Right renal cortex interstitium (tissue), 3 donors: Measurements from ENCODE around the gene KDM6B. TPM values are rescaled to one million over a fixed set of nuclear protein-coding genes. Genes with fewer than 3 reads are reported as not detected.

Experiments used
- DNase-seq, 3 donors: peaks; one replicate each; pipeline ENCODE4 v3.0.0-alpha.2; 2013; ENCODE audit warnings: low read depth in 3 of 3, low spot score in 2 of 3
- polyA plus RNA-seq, 3 donors: library from polyadenylated mRNA; unstranded; fragments of 120-200 nt; gene quantifications; one replicate each; pipeline ENCODE4 v1.2.1, GENCODE V29; 2013; ENCODE audit not compliant: insufficient read length in 3 of 3

The KDM6B gene
- polyA plus RNA-seq, 3 donors, result 15.3 to 18.3 (median 17.9) TPM

DNA sequence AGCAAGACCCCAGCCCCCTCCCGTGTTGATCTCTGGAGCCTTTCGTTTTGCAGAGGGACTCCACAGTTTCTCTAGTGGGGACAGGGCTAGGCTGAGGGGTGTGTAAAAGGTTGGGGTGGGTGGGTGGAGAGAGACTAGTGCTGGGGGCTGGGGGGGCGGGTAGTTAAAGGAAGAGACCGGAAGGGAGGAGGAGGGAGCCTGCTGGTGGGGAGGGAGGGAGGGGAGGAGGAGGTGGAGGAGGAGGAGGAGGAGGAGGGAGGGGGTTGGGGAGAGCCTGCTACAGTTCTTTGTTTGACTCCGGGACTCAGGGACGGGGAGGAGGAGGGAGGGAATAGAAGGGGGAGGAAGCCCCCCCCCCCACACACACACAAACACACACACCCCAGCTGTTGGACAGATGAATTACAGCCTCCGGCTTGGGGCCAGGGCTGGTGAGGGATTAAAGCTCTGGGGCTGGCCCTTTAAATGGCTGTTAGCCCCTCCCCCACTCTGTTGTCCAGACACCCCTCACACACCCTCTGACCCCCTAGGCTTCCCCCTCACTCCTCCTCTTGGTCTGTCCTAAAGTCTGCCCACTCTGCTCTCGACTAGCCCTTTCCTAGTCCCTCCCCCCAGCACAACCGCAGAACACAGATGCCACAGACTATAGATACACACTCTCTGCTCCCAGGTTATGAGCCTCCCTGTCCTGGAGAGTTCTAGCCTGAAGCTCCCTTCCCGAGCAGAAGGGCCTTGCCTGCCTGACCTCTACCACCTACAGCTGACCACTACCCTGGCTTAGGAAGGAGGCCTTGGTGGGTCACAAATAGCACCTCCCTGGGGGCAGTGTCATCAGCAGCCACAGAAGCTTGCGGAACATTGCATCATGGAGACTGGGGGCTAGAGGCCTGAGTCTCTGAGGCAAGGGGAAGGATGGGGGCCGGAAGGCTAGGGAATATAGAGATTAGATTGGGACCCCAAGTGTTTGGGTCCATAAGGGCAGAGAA is 4.4 kb downstream of the KDM6B start:
- DNase-seq, result peak in 1 of 3 donors; percentile 51

- DNase-seq, result no peak
Observed at GRCh38 chr17:7839190-7839875, 5.3 kb downstream of the KDM6B start.

- no peak for DNase-seq
Observed at GRCh38 chr17:7839876-7840261, 5.9 kb downstream of the KDM6B start.

- DNase-seq, result no peak
Observed at GRCh38 chr17:7840441-7840840, 6.4 kb downstream of the KDM6B start.

DNA sequence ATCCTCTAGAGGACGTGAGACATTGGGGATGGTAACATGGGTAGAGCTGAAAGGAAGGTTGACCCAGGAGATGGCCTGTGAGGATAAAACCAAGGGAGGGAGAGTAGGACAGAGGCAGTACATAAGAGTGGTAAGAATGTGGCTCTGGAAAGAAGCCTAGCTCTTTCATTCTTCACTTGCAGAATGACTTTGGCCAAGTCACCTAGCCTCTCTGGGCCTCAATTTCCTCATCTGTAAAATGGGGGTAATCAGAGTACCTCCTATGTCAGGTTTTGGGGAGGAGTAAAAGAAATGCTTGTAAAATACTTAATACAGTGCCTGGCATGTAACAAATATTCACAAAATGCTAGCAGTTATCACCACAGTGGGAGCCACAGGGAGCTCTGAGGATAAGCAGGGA is 6.9 kb downstream of the KDM6B start:
- no peak for DNase-seq

DNA sequence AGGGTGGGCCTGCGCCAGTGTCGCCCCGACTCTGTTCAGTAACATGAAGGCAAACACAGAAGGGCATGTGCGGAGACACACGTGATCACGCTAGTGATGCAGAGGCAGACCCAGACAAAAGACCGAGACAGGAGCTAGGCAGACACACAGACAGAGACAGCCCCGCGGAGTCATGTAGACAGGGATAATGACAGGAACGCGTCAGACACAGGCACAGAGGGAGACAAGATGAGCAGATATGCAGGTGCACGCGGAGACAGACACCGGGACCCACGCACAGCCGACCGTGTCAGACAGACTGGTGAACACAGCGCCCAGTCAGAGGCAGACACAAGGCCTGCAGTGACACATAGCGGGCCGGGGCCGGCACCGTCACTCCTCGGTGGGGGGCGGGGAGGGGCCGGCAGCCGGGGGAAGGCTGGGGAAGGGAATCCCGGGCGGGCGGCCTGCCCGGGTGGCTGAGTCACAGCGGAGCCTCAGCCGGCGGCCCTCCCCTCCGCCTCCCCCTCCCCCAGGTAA is 7.4 kb downstream of the KDM6B start:
- DNase-seq, result peak in 1 of 3 donors; percentile 32

GRCh38 chr17:7841915-7842379 is 7.9 kb downstream of the KDM6B start:
- peak in 1 of 3 donors; percentile 88 for DNase-seq

DNA sequence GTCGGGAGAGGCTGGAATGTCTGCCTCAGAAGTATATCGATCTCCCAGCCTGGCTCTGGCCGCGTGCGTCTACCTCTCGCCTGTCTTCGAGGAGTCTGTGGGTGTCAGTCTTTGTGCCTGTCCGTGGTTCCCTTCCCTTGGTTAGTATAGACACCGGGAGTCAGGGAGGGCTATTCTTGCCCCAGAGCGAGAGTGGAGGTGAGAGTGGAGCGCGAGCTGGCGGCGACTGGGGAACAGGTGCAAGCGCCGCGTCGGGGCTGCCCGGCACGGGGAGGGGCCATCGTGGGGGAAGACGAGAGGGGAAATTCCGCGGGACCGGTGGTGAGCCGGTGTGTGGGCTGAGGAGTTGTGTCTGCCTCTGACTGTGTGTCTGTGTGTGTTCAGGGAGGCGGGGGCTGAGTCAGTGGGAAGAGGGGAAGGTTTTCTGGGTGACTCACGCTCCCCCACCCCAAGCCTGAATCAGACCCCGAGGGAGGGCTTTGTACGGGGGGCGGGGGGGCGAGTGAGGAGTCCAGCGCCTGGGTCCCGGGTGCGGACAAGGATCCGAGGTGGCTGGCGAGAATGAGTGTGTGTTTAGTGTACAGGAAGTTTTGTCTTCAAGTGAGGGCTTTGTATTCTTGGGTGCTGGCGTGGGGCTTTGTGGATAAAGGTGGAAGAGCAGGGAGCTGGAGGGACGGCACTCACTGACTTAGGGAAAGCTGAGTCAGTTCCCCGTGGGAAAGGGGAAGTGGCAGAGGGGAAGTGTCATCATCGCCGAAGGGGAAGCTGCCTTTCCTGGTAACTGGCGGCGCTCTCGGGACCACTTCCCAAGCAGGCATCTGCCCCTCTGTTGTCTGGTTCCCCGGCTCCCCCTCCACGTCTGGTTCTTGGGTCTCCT is 8.6 kb downstream of the KDM6B start:
- peak in 1 of 3 donors; percentile 16 for DNase-seq

DNA sequence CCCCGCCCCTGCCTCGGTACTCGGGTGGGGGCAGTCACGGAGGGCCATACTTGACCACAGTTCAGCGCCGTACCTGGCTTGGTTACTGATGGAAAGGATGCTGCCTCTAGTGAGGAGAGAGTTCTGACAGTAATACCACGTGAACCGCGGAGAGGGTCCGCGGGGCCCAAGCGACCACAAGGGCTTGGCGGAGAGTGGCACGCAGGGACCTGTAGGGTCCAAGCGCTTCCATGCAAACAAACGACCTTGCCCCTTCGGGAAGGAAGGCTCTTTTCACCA is 9.2 kb downstream of the KDM6B start:
- peak in 1 of 3 donors; percentile 18 for DNase-seq

GRCh38 chr17:7843536-7844291 is 9.7 kb downstream of the KDM6B start:
- peak in 1 of 3 donors; percentile 70 for DNase-seq

GRCh38 chr17:7844292-7845154 is 10.5 kb downstream of the KDM6B start:
- DNase-seq, result peak in 1 of 3 donors; percentile 88

- DNase-seq, result no peak
Observed at GRCh38 chr17:7845359-7846062, 11.5 kb downstream of the KDM6B start.

GRCh38 chr17:7846063-7846735 is 12.2 kb downstream of the KDM6B start:
- DNase-seq, result no peak

DNA sequence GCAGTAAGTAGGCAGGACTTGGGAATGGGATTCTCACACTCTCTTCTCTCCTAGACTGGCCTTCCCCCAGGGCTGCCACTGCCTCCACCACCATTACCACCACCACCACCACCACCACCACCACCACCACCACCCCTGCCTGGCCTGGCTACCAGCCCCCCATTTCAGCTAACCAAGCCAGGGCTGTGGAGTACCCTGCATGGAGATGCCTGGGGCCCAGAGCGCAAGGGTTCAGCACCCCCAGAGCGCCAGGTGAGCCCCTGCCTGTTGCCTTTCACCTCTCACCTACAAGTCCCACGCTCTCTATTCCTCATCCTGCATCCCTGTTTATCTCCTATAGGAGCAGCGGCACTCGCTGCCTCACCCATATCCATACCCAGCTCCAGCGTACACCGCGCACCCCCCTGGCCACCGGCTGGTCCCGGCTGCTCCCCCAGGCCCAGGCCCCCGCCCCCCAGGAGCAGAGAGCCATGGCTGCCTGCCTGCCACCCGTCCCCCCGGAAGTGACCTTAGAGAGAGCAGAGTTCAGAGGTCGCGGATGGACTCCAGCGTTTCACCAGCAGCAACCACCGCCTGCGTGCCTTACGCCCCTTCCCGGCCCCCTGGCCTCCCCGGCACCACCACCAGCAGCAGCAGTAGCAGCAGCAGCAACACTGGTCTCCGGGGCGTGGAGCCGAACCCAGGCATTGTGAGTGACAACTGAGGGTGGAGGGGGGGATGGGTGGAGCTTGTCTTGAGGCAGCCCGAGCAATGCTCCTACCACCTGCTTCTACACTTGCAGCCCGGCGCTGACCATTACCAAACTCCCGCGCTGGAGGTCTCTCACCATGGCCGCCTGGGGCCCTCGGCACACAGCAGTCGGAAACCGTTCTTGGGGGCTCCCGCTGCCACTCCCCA is 13.0 kb downstream of the KDM6B start:
- DNase-seq, result no peak

DNA sequence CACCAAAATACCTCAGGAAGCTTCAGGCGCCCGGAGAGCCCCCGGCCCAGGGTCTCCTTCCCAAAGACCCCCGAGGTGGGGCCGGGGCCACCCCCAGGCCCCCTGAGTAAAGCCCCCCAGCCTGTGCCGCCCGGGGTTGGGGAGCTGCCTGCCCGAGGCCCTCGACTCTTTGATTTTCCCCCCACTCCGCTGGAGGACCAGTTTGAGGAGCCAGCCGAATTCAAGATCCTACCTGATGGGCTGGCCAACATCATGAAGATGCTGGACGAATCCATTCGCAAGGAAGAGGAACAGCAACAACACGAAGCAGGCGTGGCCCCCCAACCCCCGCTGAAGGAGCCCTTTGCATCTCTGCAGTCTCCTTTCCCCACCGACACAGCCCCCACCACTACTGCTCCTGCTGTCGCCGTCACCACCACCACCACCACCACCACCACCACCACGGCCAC is 14.1 kb downstream of the KDM6B start:
- no peak for DNase-seq

DNA sequence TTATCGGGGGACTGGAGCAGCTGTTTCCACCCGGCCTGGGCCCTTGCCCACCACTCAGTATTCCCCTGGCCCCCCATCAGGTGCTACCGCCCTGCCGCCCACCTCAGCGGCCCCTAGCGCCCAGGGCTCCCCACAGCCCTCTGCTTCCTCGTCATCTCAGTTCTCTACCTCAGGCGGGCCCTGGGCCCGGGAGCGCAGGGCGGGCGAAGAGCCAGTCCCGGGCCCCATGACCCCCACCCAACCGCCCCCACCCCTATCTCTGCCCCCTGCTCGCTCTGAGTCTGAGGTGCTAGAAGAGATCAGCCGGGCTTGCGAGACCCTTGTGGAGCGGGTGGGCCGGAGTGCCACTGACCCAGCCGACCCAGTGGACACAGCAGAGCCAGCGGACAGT is 14.7 kb downstream of the KDM6B start:
- DNase-seq, result no peak
